ENCODE data around the gene TXNDC11. TPM values are rescaled to one million over a fixed set of nuclear protein-coding genes. Genes with fewer than 3 reads are reported as not detected.

The TXNDC11 gene
- polyA plus RNA-seq, 1 donor (not counting 4 experiments of a cell fraction or from before 2014, with no cell fraction given): 35.9 TPM

DNA sequence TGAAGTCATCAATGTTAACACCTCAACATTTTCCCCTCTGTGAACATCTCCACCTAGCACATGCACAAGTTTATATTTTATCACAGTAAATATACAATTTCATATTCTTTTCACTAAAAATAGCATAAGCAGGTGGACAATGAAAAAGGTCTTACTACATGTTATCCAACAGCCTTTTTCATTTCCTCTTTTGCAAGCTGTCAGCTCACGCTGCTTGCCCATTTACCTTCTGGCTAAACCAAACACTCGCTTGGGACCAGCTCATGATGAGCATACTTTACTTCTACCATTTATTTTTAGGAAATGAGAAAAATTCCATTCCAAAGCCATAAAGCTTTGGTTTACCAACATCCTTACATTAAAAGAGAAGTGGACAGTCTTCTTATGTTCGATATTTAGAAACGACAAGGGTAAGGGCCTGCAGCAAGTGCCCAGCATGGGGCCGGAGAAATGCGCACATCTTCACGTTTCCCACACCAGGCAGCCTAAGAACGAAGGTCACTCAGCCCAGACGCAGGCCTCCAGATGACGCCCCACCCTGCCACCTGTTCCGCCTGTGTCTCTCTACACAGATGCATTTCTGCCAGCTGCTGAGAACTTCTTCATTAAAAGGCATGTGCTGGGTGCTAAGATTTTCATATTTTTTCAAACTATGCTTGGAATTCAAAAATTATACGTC lies 60.5 kb downstream of the TXNDC11 start:
- no peak for DNase-seq (ENCODE audit: low read depth, low spot score)
- Histone ChIP-seq H2AFZ (ENCODE audit: control insufficient read depth, low read length) (no peak overlapping the region), H3K9me1 (ENCODE audit: control insufficient read depth, extremely low read depth, insufficient read depth, low read length) (peaks cover 2% of the 10 kb centered on the region), H3K27me3 (ENCODE audit: control insufficient read depth, extremely low read depth, insufficient read depth, low read length) (no peaks in the 10 kb centered on the region), H3K9me3 (ENCODE audit: control insufficient read depth, low read depth, low read length) (no peaks in the 10 kb centered on the region), H4K20me1 (ENCODE audit: control insufficient read depth, extremely low read depth, insufficient read depth, low read length) (peaks cover 13% of the 10 kb centered on the region), H3K27ac (ENCODE audit: control insufficient read depth, insufficient read depth, low read length) (peak overlapping the region; percentile 30), H3K36me3 (ENCODE audit: control insufficient read depth in 2 of 2, extremely low read depth in 1 of 2, insufficient read depth in 2 of 2, low read length in 2 of 2) (peaks cover 26 to 59% of the 10 kb centered on the region in 2 experiments), H3K4me1 (ENCODE audit: control insufficient read depth, extremely low read depth, insufficient read depth, low read length) (peaks cover 28% of the 10 kb centered on the region), H3K4me3 (ENCODE audit: control insufficient read depth in 2 of 3, extremely low read depth in 1 of 3, insufficient read depth in 2 of 3, low read depth in 1 of 3, low read length in 3 of 3) (no peak overlapping the region), H3K79me2 (ENCODE audit: control insufficient read depth, insufficient read depth, low read length) (peaks cover 9% of the 10 kb centered on the region), H3K4me2 (ENCODE audit: control insufficient read depth, extremely low read depth, insufficient read depth, low read depth, low read length) (no peak overlapping the region), H3K9ac (ENCODE audit: control insufficient read depth, extremely low read depth, insufficient read depth, low read length) (peak overlapping the region; percentile 31)
- TF ChIP-seq, protein P1, sequence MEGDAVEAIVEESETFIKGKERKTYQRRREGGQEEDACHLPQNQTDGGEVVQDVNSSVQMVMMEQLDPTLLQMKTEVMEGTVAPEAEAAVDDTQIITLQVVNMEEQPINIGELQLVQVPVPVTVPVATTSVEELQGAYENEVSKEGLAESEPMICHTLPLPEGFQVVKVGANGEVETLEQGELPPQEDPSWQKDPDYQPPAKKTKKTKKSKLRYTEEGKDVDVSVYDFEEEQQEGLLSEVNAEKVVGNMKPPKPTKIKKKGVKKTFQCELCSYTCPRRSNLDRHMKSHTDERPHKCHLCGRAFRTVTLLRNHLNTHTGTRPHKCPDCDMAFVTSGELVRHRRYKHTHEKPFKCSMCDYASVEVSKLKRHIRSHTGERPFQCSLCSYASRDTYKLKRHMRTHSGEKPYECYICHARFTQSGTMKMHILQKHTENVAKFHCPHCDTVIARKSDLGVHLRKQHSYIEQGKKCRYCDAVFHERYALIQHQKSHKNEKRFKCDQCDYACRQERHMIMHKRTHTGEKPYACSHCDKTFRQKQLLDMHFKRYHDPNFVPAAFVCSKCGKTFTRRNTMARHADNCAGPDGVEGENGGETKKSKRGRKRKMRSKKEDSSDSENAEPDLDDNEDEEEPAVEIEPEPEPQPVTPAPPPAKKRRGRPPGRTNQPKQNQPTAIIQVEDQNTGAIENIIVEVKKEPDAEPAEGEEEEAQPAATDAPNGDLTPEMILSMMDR (optimal IDR thresholded peaks at IDR 0.05 in 1 of 3, IDR thresholded peaks at IDR 0.05 in 1 of 3, conservative IDR thresholded peaks at IDR 0.05 in 1 of 3; ENCODE audit: extremely low read depth in 1 of 3, insufficient read depth in 2 of 3, low read length in 3 of 3): no peak
- dilution Hi-C loops (cut with MboI; ENCODE audit: extremely low pct_ligation_motif_present, low sequenced_read_pairs): no loop called here
- no peak for FAIRE-seq

DNA sequence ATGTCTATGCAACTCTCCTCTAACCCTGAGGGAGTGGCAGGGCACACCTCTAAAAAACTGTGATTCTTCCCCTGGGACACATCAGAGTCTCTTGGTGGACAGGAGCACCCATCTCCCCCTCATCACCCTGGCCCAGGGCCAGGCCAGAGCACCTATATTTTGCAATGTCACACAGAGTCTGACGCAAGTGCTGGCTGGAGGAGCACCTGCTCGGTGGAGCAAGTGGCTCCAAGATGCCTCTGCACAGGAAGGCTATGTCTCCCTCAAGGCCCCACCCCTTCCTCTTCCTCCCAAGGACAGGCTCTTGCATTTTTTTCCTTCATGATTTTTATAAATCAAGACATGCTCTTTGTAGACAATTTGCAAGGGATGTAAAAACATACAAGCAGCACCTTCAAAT lies 61.1 kb downstream of the TXNDC11 start:
- H3K4me3 ChIP-seq (ENCODE audit: control insufficient read depth in 2 of 3, extremely low read depth in 1 of 3, insufficient read depth in 2 of 3, low read depth in 1 of 3, low read length in 3 of 3): no peak overlapping the region
- H2AFZ ChIP-seq (ENCODE audit: control insufficient read depth, low read length): no peak overlapping the region
- DNase-seq (ENCODE audit: low read depth, low spot score) (no peak), FAIRE-seq (no peak)
- no peaks in the 10 kb centered on the region for H3K27me3 ChIP-seq (ENCODE audit: control insufficient read depth, extremely low read depth, insufficient read depth, low read length)
- no peak overlapping the region for H3K4me2 ChIP-seq (ENCODE audit: control insufficient read depth, extremely low read depth, insufficient read depth, low read depth, low read length)
- no peaks in the 10 kb centered on the region for H3K9me3 ChIP-seq (ENCODE audit: control insufficient read depth, low read depth, low read length)
- H3K4me1 ChIP-seq (ENCODE audit: control insufficient read depth, extremely low read depth, insufficient read depth, low read length): peaks cover 33% of the 10 kb centered on the region
- TF ChIP-seq EZH2 (IDR thresholded peaks at IDR 0.05; ENCODE audit: low read length): no peak
- H4K20me1 ChIP-seq (ENCODE audit: control insufficient read depth, extremely low read depth, insufficient read depth, low read length): peaks cover 13% of the 10 kb centered on the region
- H3K79me2 ChIP-seq (ENCODE audit: control insufficient read depth, insufficient read depth, low read length): peaks cover 9% of the 10 kb centered on the region
- H3K36me3 ChIP-seq (ENCODE audit: control insufficient read depth in 2 of 2, extremely low read depth in 1 of 2, insufficient read depth in 2 of 2, low read length in 2 of 2): peaks cover 26 to 55% of the 10 kb centered on the region in 2 experiments
- dilution Hi-C loops (cut with MboI; ENCODE audit: extremely low pct_ligation_motif_present, low sequenced_read_pairs): no loop called here
- H3K27ac ChIP-seq (ENCODE audit: control insufficient read depth, insufficient read depth, low read length): no peak overlapping the region
- H3K9ac ChIP-seq (ENCODE audit: control insufficient read depth, extremely low read depth, insufficient read depth, low read length): no peak overlapping the region
- peaks cover 2% of the 10 kb centered on the region for H3K9me1 ChIP-seq (ENCODE audit: control insufficient read depth, extremely low read depth, insufficient read depth, low read length)
